Mesendoderm (in vitro differentiated cells): ENCODE measurements around the gene HMGB1.

Source experiments
- DNase-seq: peaks from one replicate; pipeline ENCODE4 v3.0.0; 2013
- H2AK5ac ChIP-seq: 2 replicates; pipeline ENCODE4 v1.6.1; 2013; ENCODE audit warnings: low read length, inconsistent platforms
- H2BK120ac ChIP-seq: 2 replicates; pipeline ENCODE4 v1.6.1; 2013; ENCODE audit warnings: low read depth, mild to moderate bottlenecking, low read length, moderate library complexity, mixed read lengths
- H2BK15ac ChIP-seq: replicated peaks from 2 replicates; pipeline ENCODE4 v1.6.1; 2013; ENCODE audit warnings: low read depth, mild to moderate bottlenecking, moderate library complexity
- H2BK5ac ChIP-seq: 2 replicates; pipeline ENCODE4 v1.6.1; 2013; ENCODE audit warnings: low read length, inconsistent platforms
- H3K18ac ChIP-seq: 2 replicates; pipeline ENCODE4 v1.6.1; 2013; ENCODE audit warnings: mild to moderate bottlenecking, low read length, mixed read lengths
- H3K23ac ChIP-seq: one replicate; pipeline ENCODE4 v1.6.1; 2013; ENCODE audit warnings: low read length
- H3K27ac ChIP-seq: 2 replicates; pipeline ENCODE4 v1.5.1; 2013; ENCODE audit warnings: low read depth, mild to moderate bottlenecking, inconsistent platforms, low read length, moderate library complexity
- H3K27me3 ChIP-seq: 2 replicates; pipeline ENCODE4 v1.6.1; 2013; ENCODE audit warnings: low read length, control low read depth, mild to moderate bottlenecking, inconsistent platforms; ENCODE audit not compliant: insufficient read depth, poor library complexity
- H3K36me3 ChIP-seq: 2 replicates; pipeline ENCODE4 v1.6.1; 2013; ENCODE audit warnings: low read length, inconsistent platforms; ENCODE audit not compliant: control insufficient read depth, insufficient read depth
- H3K4ac ChIP-seq: one replicate; pipeline ENCODE4 v1.6.1; 2013; ENCODE audit warnings: low read depth, mild to moderate bottlenecking, low read length, moderate library complexity
- H3K4me1 ChIP-seq: 2 replicates; pipeline ENCODE4 v1.6.1; 2013; ENCODE audit warnings: low read depth, low read length, inconsistent platforms; ENCODE audit not compliant: control insufficient read depth
- H3K4me2 ChIP-seq: 2 replicates; pipeline ENCODE4 v1.6.1; 2013; ENCODE audit warnings: low read length
- H3K4me3 ChIP-seq: 2 replicates; pipeline ENCODE4 v1.5.1; 2013; ENCODE audit warnings: mild to moderate bottlenecking, low read length
- H3K56ac ChIP-seq: one replicate; pipeline ENCODE4 v1.6.1; 2013; ENCODE audit warnings: low read length
- H3K79me1 ChIP-seq: 2 replicates; pipeline ENCODE4 v1.6.1; 2013; ENCODE audit warnings: low read length, inconsistent platforms
- H3K79me2 ChIP-seq: 2 replicates; pipeline ENCODE4 v1.6.1; 2013; ENCODE audit warnings: mild to moderate bottlenecking, low read length; ENCODE audit not compliant: control insufficient read depth, insufficient read depth
- H3K9ac ChIP-seq: 2 replicates; pipeline ENCODE4 v1.6.1; 2013; ENCODE audit warnings: low read length, inconsistent platforms
- H4K5ac ChIP-seq: one replicate; pipeline ENCODE4 v1.6.1; 2013; ENCODE audit warnings: low read length
- H4K8ac ChIP-seq: one replicate; pipeline ENCODE4 v1.6.1; 2013; ENCODE audit warnings: low read depth, mild to moderate bottlenecking, control low read depth, low read length, moderate library complexity
- WGBS: extraction: QIAGEN DNeasy Blood & Tissue Kit; methylation state at CpG from one replicate; pipeline ENCODE4 v1.1.7; 2013; ENCODE audit warnings: low lambda C conversion rate, missing lambda C conversion rate; ENCODE audit not compliant: insufficient coverage; ENCODE audit errors: extremely low coverage; 5-methylcytosine and 5-hydroxymethylcytosine counted together

Gene HMGB1

GRCh38 chr13:30486230-30487074, 20.7 kb upstream of the HMGB1 start:
- H2BK120ac ChIP-seq, result no peak overlapping the region
- no peak overlapping the region for H2BK15ac ChIP-seq
- H3K27me3 ChIP-seq, result no peaks in the 10 kb centered on the region
- no peak overlapping the region for H3K18ac ChIP-seq
- no peak overlapping the region for H4K5ac ChIP-seq
- H3K36me3 ChIP-seq, result no peaks in the 10 kb centered on the region
- H3K4me3 ChIP-seq, result no peak overlapping the region
- H4K8ac ChIP-seq, result no peak overlapping the region
- no peak overlapping the region for H2BK5ac ChIP-seq
- H3K4ac ChIP-seq, result no peak overlapping the region
- peak; percentile 85 for DNase-seq
- no peak overlapping the region for H3K56ac ChIP-seq
- no peak overlapping the region for H3K27ac ChIP-seq
- H3K4me2 ChIP-seq, result no peak overlapping the region
- no peak overlapping the region for H3K23ac ChIP-seq
- no peaks in the 10 kb centered on the region for H3K79me2 ChIP-seq
- H3K4me1 ChIP-seq, result peaks cover 2% of the 10 kb centered on the region
- no CpG with 5 or more reads among the region's 11 CpGs for WGBS
- H3K79me1 ChIP-seq, result no peaks in the 10 kb centered on the region
- no peak overlapping the region for H2AK5ac ChIP-seq
- H3K9ac ChIP-seq, result no peak overlapping the region

DNA sequence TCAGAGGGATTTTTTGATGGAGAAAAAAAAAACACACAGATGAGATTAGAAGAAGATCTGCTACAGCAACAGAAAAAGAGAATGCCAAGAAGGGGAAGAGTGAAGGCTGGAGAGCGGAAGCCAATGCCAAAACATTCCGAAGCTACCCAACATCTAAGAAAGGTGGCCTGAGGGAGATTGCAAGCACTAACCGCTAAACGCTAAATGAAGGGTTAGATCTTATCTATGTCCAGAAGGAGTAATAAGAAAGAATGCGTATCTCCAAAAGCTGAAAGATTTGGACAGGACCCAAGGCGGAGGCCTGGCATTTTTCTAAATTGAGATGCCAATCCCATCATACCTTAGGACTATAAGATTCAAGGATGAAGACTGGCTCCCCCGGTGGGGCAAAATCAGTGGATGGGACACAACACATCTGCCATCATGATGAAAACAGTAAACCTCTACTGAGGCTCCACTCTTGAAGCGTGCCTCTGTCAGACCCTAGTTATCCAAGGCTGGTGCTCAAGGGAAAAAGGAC, 15.6 kb upstream of the HMGB1 start:
- no peaks in the 10 kb centered on the region for H3K36me3 ChIP-seq
- no peak overlapping the region for H3K27ac ChIP-seq
- no CpG with 5 or more reads among the region's 8 CpGs for WGBS
- H2BK120ac ChIP-seq, result no peak overlapping the region
- H3K27me3 ChIP-seq, result no peaks in the 10 kb centered on the region
- H3K56ac ChIP-seq, result no peak overlapping the region
- H3K18ac ChIP-seq, result no peak overlapping the region
- no peak for DNase-seq
- no peak overlapping the region for H4K8ac ChIP-seq
- H3K9ac ChIP-seq, result no peak overlapping the region
- H3K4me3 ChIP-seq, result no peak overlapping the region
- H4K5ac ChIP-seq, result no peak overlapping the region
- H3K4ac ChIP-seq, result no peak overlapping the region
- no peak overlapping the region for H2AK5ac ChIP-seq
- no peaks in the 10 kb centered on the region for H3K79me2 ChIP-seq
- H3K4me1 ChIP-seq, result no peaks in the 10 kb centered on the region
- H3K79me1 ChIP-seq, result no peaks in the 10 kb centered on the region
- H2BK5ac ChIP-seq, result no peak overlapping the region
- H2BK15ac ChIP-seq, result no peak overlapping the region
- H3K23ac ChIP-seq, result no peak overlapping the region
- H3K4me2 ChIP-seq, result no peak overlapping the region

DNA sequence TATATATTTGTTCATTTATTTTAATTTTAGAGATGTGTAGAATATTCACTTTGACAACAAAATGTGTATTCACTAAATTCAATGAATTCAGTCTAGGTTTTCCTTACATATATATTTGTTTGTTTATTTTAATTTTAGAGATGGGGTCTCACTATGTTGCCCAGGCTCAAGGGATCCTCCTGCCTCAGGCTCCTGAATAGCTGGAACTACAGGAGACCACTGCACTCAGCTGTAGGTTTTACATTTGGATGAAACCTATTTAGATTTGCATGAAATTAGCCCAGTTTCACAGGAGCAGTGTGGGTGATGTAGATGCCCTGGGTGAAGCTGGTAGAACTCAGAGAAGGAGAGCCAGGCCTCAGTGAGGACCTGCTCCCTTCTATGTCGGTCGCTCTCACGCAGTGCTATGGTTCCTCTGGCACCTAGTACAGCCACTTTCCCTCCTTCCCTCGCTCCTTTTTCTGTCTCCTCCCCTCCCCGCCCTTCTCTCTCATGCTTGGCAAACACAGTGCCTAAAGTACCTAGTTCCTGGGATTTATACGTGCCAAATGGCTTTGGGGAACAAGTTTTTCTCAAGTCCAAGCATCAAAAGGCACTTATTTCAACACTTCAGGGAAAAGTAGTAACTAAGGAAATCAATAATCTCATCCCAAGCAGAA, 14.7 kb upstream of the HMGB1 start:
- Histone ChIP-seq H3K56ac (peak overlapping the region; percentile 7), H4K8ac (no peak overlapping the region), H3K27me3 (no peaks in the 10 kb centered on the region), H3K27ac (no peak overlapping the region), H3K4me3 (no peak overlapping the region), H3K18ac (no peak overlapping the region), H2BK15ac (no peak overlapping the region), H3K4me2 (no peak overlapping the region), H3K4me1 (no peaks in the 10 kb centered on the region), H3K4ac (no peak overlapping the region), H2BK120ac (no peak overlapping the region), H3K23ac (no peak overlapping the region), H3K79me1 (no peaks in the 10 kb centered on the region), H4K5ac (no peak overlapping the region), H2BK5ac (no peak overlapping the region), H3K36me3 (no peaks in the 10 kb centered on the region), H3K79me2 (no peaks in the 10 kb centered on the region), H3K9ac (no peak overlapping the region), H2AK5ac (no peak overlapping the region)
- no peak for DNase-seq
- WGBS, result no CpG with 5 or more reads among the region's 6 CpGs

GRCh38 chr13:30479883-30480219, 14.1 kb upstream of the HMGB1 start:
- Histone ChIP-seq H3K9ac (no peak overlapping the region), H3K56ac (no peak overlapping the region), H2BK15ac (no peak overlapping the region), H3K27ac (no peak overlapping the region), H4K5ac (no peak overlapping the region), H3K4ac (peak overlapping the region; percentile 7), H3K18ac (no peak overlapping the region), H3K36me3 (no peaks in the 10 kb centered on the region), H3K79me1 (no peaks in the 10 kb centered on the region), H3K27me3 (no peaks in the 10 kb centered on the region), H3K4me1 (no peaks in the 10 kb centered on the region), H2BK120ac (no peak overlapping the region), H3K4me3 (no peak overlapping the region), H3K4me2 (no peak overlapping the region), H4K8ac (no peak overlapping the region), H2AK5ac (no peak overlapping the region), H2BK5ac (no peak overlapping the region), H3K79me2 (no peaks in the 10 kb centered on the region), H3K23ac (no peak overlapping the region)
- no CpG with 5 or more reads among the region's 1 CpG for WGBS
- no peak for DNase-seq

DNA sequence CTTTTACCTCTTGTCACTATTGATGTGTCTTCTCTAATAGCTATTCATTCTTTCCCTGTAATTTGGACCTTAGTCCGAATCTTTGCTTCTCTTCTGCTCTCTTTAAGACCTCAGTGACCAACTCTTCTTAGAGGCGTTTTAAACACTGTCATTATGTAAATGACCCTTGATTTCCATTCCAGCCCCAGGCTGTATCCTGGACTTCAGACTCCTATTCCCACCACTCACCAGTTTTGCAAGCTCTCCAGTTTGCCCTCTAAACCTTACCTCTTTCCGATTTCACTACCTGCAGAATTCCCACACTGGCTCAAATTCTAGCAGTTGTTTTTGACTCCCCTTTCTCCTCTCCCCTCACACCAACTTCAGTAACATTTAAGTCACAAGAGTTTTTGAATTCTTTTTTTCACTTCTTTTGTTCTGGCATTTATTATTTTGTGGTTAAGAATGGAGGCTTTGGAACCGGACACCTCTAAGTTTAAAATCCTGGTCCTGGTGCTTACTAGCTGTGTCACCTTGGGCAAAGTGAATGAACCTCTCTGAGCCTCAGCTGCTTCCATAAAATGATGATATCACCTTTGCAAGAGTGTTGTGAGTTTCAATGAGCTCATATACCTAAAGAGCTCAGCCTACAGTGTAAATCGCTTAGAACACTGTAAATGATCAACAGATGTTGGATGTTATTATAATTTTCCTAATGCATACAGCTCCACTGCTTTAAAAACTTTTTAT, 13.6 kb upstream of the HMGB1 start:
- no peak overlapping the region for H3K23ac ChIP-seq
- no peaks in the 10 kb centered on the region for H3K27me3 ChIP-seq
- H3K79me2 ChIP-seq, result no peaks in the 10 kb centered on the region
- no peaks in the 10 kb centered on the region for H3K36me3 ChIP-seq
- H3K4me3 ChIP-seq, result no peak overlapping the region
- DNase-seq, result peak; percentile 73
- no peak overlapping the region for H3K9ac ChIP-seq
- H3K4me1 ChIP-seq, result no peaks in the 10 kb centered on the region
- H4K5ac ChIP-seq, result no peak overlapping the region
- no peaks in the 10 kb centered on the region for H3K79me1 ChIP-seq
- no peak overlapping the region for H2BK120ac ChIP-seq
- no peak overlapping the region for H2AK5ac ChIP-seq
- no peak overlapping the region for H2BK5ac ChIP-seq
- no peak overlapping the region for H3K18ac ChIP-seq
- peak overlapping the region; percentile 7 for H3K4ac ChIP-seq
- H3K4me2 ChIP-seq, result no peak overlapping the region
- no peak overlapping the region for H3K56ac ChIP-seq
- no peak overlapping the region for H4K8ac ChIP-seq
- WGBS, result no CpG with 5 or more reads among the region's 5 CpGs
- H2BK15ac ChIP-seq, result no peak overlapping the region
- H3K27ac ChIP-seq, result no peak overlapping the region
